GM13976 (cell line): ENCODE measurements around the gene MTREX.

ENCODE experiments used
- DNase-seq: peaks from one replicate; pipeline ENCODE4 v3.0.0; 2012; ENCODE audit warnings: low spot score
- in situ Hi-C: fragments of 300-500 bp; cut with MboI; formaldehyde crosslinking; loops from one replicate; pipeline ENCODE4 v1.12.0; 2022; ENCODE audit warnings: low sequenced_read_pairs, mixed read lengths, inconsistent platforms; ENCODE audit not compliant: unreplicated experiment
- TF ChIP-seq, protein P1 (sequence below): IDR thresholded peaks from 2 replicates; pipeline ENCODE4 v1.5.1; 2012; ENCODE audit warnings: borderline replicate concordance, mild to moderate bottlenecking; ENCODE audit not compliant: insufficient read depth; ENCODE audit errors: extremely low read depth, missing control alignments, control extremely low read depth

Gene MTREX

DNA sequence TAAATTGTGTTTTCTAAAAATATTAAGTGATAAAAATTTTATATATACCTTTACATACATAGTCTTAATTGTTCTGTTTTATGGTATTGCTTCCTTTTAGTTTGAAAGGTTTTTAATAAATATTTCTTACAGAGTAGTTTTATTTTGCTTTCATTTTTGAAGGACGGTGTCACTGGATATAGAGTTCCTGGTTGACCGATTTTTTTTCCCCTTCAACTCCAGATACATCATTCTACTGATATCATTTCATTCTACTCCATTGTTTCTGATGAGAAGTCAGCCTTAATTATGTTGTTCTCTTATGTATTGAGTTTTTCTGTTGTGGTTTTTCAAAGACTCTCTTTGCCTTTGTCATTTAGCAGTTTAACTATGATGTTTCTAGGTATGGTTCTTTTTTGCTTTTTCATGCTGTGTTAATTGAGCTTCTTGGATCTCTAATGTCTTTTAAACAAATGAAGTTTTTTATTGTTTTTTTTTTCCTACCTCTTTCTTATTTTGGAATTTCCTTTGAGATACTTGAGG is 30.4 kb downstream of the MTREX start:
- TF ChIP-seq, protein P1, sequence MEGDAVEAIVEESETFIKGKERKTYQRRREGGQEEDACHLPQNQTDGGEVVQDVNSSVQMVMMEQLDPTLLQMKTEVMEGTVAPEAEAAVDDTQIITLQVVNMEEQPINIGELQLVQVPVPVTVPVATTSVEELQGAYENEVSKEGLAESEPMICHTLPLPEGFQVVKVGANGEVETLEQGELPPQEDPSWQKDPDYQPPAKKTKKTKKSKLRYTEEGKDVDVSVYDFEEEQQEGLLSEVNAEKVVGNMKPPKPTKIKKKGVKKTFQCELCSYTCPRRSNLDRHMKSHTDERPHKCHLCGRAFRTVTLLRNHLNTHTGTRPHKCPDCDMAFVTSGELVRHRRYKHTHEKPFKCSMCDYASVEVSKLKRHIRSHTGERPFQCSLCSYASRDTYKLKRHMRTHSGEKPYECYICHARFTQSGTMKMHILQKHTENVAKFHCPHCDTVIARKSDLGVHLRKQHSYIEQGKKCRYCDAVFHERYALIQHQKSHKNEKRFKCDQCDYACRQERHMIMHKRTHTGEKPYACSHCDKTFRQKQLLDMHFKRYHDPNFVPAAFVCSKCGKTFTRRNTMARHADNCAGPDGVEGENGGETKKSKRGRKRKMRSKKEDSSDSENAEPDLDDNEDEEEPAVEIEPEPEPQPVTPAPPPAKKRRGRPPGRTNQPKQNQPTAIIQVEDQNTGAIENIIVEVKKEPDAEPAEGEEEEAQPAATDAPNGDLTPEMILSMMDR, result no peak
- in situ Hi-C loops, result loop anchor here (25.0 kb wide), 1 partner anchor 349 kb away; no protein-coding TSS in a partner anchor
- DNase-seq, result no peak

DNA sequence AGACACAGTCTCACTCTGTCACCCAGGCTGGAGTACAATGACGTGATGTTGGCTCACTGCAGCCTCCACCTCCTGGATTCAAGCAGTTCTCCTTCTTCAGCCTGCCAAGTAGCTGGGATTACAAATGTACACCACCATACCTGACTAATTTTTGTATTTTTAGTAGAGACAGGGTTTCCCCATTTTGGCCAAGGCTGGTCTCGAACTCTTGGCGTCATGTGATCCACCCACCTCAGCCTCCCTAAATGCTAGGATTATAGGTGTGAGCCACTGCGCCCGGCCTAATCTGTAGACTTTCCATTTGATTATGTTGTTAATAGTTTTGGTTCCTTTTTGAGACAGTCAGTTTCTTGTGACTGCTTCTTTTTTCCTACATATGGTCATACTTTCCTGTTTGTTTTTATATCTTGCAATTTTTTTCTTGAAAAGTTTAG is 31.0 kb downstream of the MTREX start:
- in situ Hi-C loops, result loop anchor here (25.0 kb wide), 1 partner anchor 348 kb away; no protein-coding TSS in a partner anchor
- peak; percentile 28 for DNase-seq
- TF ChIP-seq, protein P1, result no peak

DNA sequence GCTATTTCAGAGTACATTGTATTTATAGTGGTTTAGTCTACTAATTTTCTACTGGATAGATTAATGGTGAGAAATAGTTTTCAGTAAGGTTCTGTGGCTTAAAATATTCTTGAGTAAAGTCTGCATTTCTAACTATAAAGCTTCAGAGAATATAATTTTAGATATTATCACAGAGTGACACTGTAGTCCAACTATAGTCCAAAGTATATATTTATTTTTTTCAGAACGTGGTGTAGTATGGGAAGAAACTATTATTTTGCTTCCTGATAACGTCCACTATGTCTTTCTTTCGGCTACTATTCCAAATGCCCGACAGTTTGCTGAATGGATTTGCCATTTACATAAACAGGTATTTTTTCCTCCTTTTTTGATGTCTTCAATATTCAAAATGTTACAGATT is 35.3 kb downstream of the MTREX start:
- TF ChIP-seq, protein P1, result no peak
- in situ Hi-C loops, result loop anchor here (25.0 kb wide), 1 partner anchor 344 kb away; no protein-coding TSS in a partner anchor
- no peak for DNase-seq

DNA sequence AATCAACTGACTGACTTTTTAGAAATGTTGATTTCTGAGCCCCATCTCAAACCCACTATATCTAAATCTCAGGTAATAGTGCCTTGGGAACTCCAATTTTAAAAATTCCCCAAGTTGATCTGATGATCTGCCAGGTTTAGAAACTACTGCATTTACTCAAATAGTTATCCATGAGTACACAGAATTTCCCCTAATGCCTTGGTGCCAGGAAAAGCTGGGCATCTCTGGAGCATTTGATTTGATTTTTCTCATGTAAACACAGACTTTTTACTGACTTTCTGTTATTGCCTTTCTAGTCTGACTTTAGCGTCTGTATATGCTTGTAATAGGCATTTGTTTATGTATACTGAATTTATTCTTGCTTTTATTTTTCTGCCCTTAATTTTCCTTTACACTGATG is 35.8 kb downstream of the MTREX start:
- DNase-seq, result no peak
- TF ChIP-seq, protein P1, result no peak
- in situ Hi-C loops, result loop anchor here (25.0 kb wide), 1 partner anchor 344 kb away; no protein-coding TSS in a partner anchor

DNA sequence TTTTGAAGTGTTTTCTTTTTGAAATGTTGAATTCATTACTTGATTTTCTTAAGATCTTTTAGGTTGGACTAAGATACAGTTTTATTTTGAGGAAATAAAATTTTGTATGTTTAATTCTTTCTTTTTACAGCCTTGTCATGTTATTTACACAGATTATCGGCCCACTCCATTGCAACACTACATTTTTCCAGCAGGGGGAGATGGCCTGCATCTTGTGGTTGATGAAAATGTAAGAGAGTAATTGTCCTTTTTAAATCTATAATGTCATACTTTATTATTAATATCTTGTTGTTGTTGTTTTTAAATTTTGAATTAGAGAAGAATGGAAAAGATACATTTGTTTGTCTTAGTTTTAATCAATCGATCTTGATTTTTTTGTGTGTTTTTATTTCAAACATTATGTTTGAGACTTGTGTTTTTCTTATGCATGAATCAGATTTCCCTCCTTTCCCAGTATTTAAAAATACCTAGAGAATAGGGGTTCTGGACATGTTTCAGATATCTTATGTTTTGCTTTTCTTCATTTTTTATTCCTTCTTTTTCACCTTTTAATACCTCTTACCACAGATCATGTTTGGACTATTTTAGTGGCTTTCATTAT is 36.7 kb downstream of the MTREX start:
- TF ChIP-seq, protein P1, result peak; percentile 59
- DNase-seq, result peak; percentile 17
- in situ Hi-C loops, result loop anchor here (25.0 kb wide), 1 partner anchor 343 kb away; no protein-coding TSS in a partner anchor

DNA sequence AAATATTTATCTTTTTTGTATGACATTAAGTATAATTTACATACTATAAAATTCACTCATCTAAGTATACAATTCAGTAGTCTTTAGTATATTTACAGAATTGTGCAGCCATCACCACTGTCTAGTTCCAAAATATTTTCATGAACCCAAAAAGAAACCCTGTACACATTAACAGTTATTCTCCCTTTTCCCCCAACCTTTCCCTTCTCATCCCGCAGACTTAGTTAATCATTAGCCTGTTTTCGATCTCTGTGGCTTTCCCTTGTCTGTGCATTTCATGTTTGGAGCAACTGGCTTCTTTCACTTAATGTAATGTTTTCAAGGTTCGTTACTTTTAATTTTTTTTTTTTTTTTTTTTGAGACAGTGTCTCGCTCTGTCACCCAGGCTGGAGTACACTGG is 37.5 kb downstream of the MTREX start:
- DNase-seq, result no peak

More for the DNA sequence above, 37.5 kb downstream of the MTREX start:
- TF ChIP-seq, protein P1, result no peak
- in situ Hi-C loops, result loop anchor here (25.0 kb wide), 1 partner anchor 342 kb away; no protein-coding TSS in a partner anchor
